Activated CD8-positive, alpha-beta T cell treated with anti-CD3 and anti-CD28 coated beads for 36 hours (primary cell): ENCODE measurements around the gene CYB561. TPM values are rescaled to one million over a fixed set of nuclear protein-coding genes. Genes with fewer than 3 reads are reported as not detected.
"Not testable (repeated sequence)": the region's sequence is repeated elsewhere in the genome, so short reads cannot be mapped to it uniquely, and the experiment has no call there.

Experiments
- ATAC-seq: fragments of 200-7000 bp; cut with Tn5 transposase; one replicate; pipeline ENCODE4 v1.10.0; 2021; ENCODE audit warnings: mild to moderate bottlenecking, moderate library complexity
- CTCF ChIA-PET: fragments of 350-600 bp; sonication (Branson Sonifier 250); formaldehyde crosslinking; loops from one replicate; lab custom pipeline; 2021; ENCODE audit warnings: antibody characterized with exemption; lab: Charles Lee
- POLR2A ChIA-PET: fragments of 350-600 bp; sonication (Branson Sonifier 250); formaldehyde crosslinking; loops from one replicate; lab custom pipeline; 2021; ENCODE audit warnings: antibody characterized with exemption; lab: Charles Lee
- DNase-seq: peaks from one replicate; pipeline ENCODE4 v3.0.0-alpha.2; 2020
- H3K27ac Mint-ChIP-seq: one replicate; pipeline ENCODE4 v1.8.0; 2021; ENCODE audit warnings: mild to moderate bottlenecking, mixed read lengths
- H3K27me3 Mint-ChIP-seq: one replicate; pipeline ENCODE4 v1.8.0; 2021; ENCODE audit warnings: mixed read lengths
- H3K36me3 Mint-ChIP-seq: one replicate; pipeline ENCODE4 v1.8.0; 2021; ENCODE audit warnings: low read depth, mixed read lengths
- H3K4me1 Mint-ChIP-seq: one replicate; pipeline ENCODE4 v1.8.0; 2021; ENCODE audit warnings: low read depth, mixed read lengths
- H3K4me3 Mint-ChIP-seq: one replicate; pipeline ENCODE4 v1.8.0; 2021; ENCODE audit warnings: mild to moderate bottlenecking, moderate library complexity, mixed read lengths
- H3K9me3 Mint-ChIP-seq: one replicate; pipeline ENCODE4 v1.8.0; 2021; ENCODE audit warnings: mixed read lengths
- CTCF ChIP-seq: fragments of 200-600 bp; IDR thresholded peaks from one replicate; pipeline ENCODE4 v1.8.0; 2022; ENCODE audit warnings: antibody characterized with exemption, mild to moderate bottlenecking
- intact Hi-C: fragments of 100-400 bp; cut with micrococcal nuclease; formaldehyde crosslinking; loops from one replicate; pipeline ENCODE4 v1.10.0; 2022
- total RNA-seq, 2 experiments: library from RNA; stranded (reverse); gene quantifications; one replicate each; pipeline ENCODE4 v1.2.3, GENCODE V29; 2021

The CYB561 gene
- total RNA-seq, 2 experiments from 2014 or later, result 1.5 to 2.2 TPM

GRCh38 chr17:63454915-63455314 is 8.8 kb upstream of the CYB561 start:
- ChIA-PET POLR2A (interaction anchor here (1.6 kb wide), 1 partner anchor 12 kb away, joined by 4 read pairs; no protein-coding TSS in a partner anchor), CTCF (interaction anchor here (1.9 kb wide), 1 partner anchor 29 kb away, joined by 12 read pairs; no protein-coding TSS in a partner anchor)
- intact Hi-C loops, result no loop called here
- Mint-ChIP-seq H3K9me3 (no peaks in the 10 kb centered on the region), H3K27me3 (no peaks in the 10 kb centered on the region), H3K4me1 (peaks cover 8% of the 10 kb centered on the region), H3K27ac (no peak overlapping the region), H3K36me3 (no peaks in the 10 kb centered on the region), H3K4me3 (no peak overlapping the region)
- DNase-seq (no peak), ATAC-seq (no peak)
- no peak for TF ChIP-seq CTCF

GRCh38 chr17:63454357-63454756 is 8.3 kb upstream of the CYB561 start:
- ChIA-PET POLR2A (interaction anchor here (1.6 kb wide), 1 partner anchor 11 kb away, joined by 4 read pairs; no protein-coding TSS in a partner anchor), CTCF (interaction anchor here (0.6 to 1.9 kb wide), 4 partner anchors 25 to 158 kb away, joined by 3 to 12 read pairs (median 4); no protein-coding TSS in a partner anchor)
- H3K27me3 Mint-ChIP-seq, H3K4me3 Mint-ChIP-seq, ATAC-seq, H3K4me1 Mint-ChIP-seq, H3K36me3 Mint-ChIP-seq, DNase-seq, intact Hi-C loops, H3K27ac Mint-ChIP-seq, H3K9me3 Mint-ChIP-seq: not testable (repeated sequence)

GRCh38 chr17:63452962-63453551 is 7.0 kb upstream of the CYB561 start:
- H3K27me3 Mint-ChIP-seq, result peaks cover 3% of the 10 kb centered on the region
- no peak for DNase-seq
- POLR2A ChIA-PET, result no interaction called here
- CTCF ChIA-PET, result interaction anchor here (1.0 to 1.9 kb wide), 5 partner anchors 19 to 159 kb away, joined by 4 to 12 read pairs (median 4); no protein-coding TSS in a partner anchor
- H3K36me3 Mint-ChIP-seq, result no peaks in the 10 kb centered on the region
- intact Hi-C loops, result no loop called here
- H3K9me3 Mint-ChIP-seq, result no peaks in the 10 kb centered on the region
- TF ChIP-seq CTCF, result no peak
- no peak for ATAC-seq
- no peak overlapping the region for H3K27ac Mint-ChIP-seq
- H3K4me3 Mint-ChIP-seq, result no peak overlapping the region
- H3K4me1 Mint-ChIP-seq, result peaks cover 11% of the 10 kb centered on the region

GRCh38 chr17:63452046-63452961 is 6.2 kb upstream of the CYB561 start:
- no peak overlapping the region for H3K27ac Mint-ChIP-seq
- no peaks in the 10 kb centered on the region for H3K9me3 Mint-ChIP-seq
- intact Hi-C loops, result no loop called here
- TF ChIP-seq CTCF, result no peak
- H3K36me3 Mint-ChIP-seq, result no peaks in the 10 kb centered on the region
- H3K27me3 Mint-ChIP-seq, result peaks cover 3% of the 10 kb centered on the region
- H3K4me1 Mint-ChIP-seq, result peaks cover 14% of the 10 kb centered on the region
- CTCF ChIA-PET, result interaction anchor here (1.0 to 1.3 kb wide), 2 partner anchors 18 to 159 kb away, joined by 4 read pairs; no protein-coding TSS in a partner anchor
- ATAC-seq, result no peak
- H3K4me3 Mint-ChIP-seq, result no peak overlapping the region
- DNase-seq, result no peak
- POLR2A ChIA-PET, result no interaction called here

GRCh38 chr17:63451150-63451549 is 5.0 kb upstream of the CYB561 start:
- ChIA-PET CTCF (interaction anchor here (4.8 kb wide), 1 partner anchor 28 kb away, joined by 17 read pairs; no protein-coding TSS in a partner anchor), POLR2A (interaction anchor here (0.9 kb wide), 1 partner anchor 27 kb away, joined by 4 read pairs; no protein-coding TSS in a partner anchor)
- Mint-ChIP-seq H3K27ac (no peak overlapping the region), H3K4me3 (no peak overlapping the region), H3K27me3 (peaks cover 3% of the 10 kb centered on the region), H3K9me3 (no peaks in the 10 kb centered on the region), H3K36me3 (no peaks in the 10 kb centered on the region), H3K4me1 (peaks cover 17% of the 10 kb centered on the region)
- no peak for DNase-seq
- ATAC-seq, result no peak
- TF ChIP-seq CTCF, result no peak
- intact Hi-C loops, result no loop called here
